Astrocyte (in vitro differentiated cells and primary cell): ENCODE measurements around the gene FTCD.

Experiments used
- EZH2 ChIP-seq: IDR thresholded peaks from 2 replicates; pipeline ENCODE4 v1.6.1; 2012; ENCODE audit warnings: mild to moderate bottlenecking, low read length, inconsistent platforms; ENCODE audit not compliant: insufficient read depth
- TF ChIP-seq, protein P1 (sequence below): IDR thresholded peaks from 2 replicates; pipeline ENCODE4 v1.5.1; 2011; ENCODE audit warnings: low read depth, mild to moderate bottlenecking, inconsistent platforms, low read length, moderate library complexity; ENCODE audit not compliant: insufficient read depth

DNA sequence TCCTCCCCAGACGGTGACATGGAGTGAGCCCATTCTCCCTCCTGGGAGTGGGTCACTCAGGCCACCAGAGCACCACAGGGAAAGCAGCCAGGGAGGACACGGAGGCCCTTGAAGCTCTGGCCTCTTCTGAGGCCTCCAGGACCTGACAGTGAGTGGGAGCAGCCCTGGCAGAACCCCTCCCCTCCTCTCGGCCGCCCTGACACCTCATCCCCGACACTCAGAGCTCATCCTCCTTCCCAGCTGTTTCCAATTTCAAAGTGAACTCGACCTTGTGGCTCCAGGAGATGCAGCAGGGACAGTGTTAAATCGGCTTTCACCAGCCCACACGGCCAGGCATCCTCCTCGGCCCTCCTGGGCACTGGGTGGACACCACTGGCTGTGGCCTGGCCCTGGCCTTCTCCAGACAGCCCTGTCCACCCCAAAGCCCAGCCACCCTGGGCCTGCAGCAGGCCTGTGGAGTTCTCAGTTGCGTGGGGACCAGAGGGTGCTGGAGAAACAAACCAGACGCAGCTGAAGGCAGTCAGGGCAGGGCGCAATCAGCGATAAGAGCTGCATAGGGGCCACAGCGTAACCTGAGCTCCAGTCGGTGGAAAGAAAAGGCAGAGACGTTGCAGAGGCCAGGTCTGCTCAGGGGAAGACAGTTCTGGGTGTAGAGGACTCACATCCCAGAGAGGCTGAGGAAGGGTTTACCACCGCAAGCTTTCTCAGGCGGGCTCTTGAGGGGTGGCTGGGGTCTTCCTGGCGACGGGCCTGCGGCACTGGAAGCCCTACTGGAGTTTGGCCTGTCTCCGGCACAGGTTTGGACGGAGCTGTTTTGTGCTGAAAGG lies 27.1 kb downstream of the FTCD start:
- TF ChIP-seq, protein P1, sequence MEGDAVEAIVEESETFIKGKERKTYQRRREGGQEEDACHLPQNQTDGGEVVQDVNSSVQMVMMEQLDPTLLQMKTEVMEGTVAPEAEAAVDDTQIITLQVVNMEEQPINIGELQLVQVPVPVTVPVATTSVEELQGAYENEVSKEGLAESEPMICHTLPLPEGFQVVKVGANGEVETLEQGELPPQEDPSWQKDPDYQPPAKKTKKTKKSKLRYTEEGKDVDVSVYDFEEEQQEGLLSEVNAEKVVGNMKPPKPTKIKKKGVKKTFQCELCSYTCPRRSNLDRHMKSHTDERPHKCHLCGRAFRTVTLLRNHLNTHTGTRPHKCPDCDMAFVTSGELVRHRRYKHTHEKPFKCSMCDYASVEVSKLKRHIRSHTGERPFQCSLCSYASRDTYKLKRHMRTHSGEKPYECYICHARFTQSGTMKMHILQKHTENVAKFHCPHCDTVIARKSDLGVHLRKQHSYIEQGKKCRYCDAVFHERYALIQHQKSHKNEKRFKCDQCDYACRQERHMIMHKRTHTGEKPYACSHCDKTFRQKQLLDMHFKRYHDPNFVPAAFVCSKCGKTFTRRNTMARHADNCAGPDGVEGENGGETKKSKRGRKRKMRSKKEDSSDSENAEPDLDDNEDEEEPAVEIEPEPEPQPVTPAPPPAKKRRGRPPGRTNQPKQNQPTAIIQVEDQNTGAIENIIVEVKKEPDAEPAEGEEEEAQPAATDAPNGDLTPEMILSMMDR: no peak
- no peak for TF ChIP-seq EZH2
